Type B pancreatic cell (in vitro differentiated cells): ENCODE measurements around the gene NEDD4. TPM values are rescaled to one million over a fixed set of nuclear protein-coding genes. Genes with fewer than 3 reads are reported as not detected.

Experiments
- DNase-seq: peaks from one replicate; pipeline ENCODE4 v3.0.0; 2021; ENCODE audit warnings: mixed read lengths; ENCODE audit not compliant: unreplicated experiment; ENCODE audit errors: extremely low spot score
- H3K27ac Mint-ChIP-seq: 2 replicates; pipeline ENCODE4 v1.8.0; 2021; ENCODE audit warnings: mild to moderate bottlenecking, mixed read lengths
- H3K27me3 Mint-ChIP-seq: 2 replicates; pipeline ENCODE4 v1.8.0; 2021; ENCODE audit warnings: mixed read lengths
- H3K36me3 Mint-ChIP-seq: 2 replicates; pipeline ENCODE4 v1.8.0; 2021; ENCODE audit warnings: mixed read lengths
- H3K4me1 Mint-ChIP-seq: one replicate; pipeline ENCODE4 v1.8.0; 2021; ENCODE audit warnings: mixed read lengths; ENCODE audit not compliant: unreplicated experiment
- H3K4me3 Mint-ChIP-seq: 2 replicates; pipeline ENCODE4 v1.8.0; 2021; ENCODE audit warnings: mild to moderate bottlenecking, mixed read lengths
- H3K9me3 Mint-ChIP-seq: 2 replicates; pipeline ENCODE4 v1.8.0; 2021; ENCODE audit warnings: mixed read lengths
- CTCF ChIP-seq: fragments of 200-600 bp; sonication (generic); conservative IDR thresholded peaks from 2 replicates; pipeline ENCODE4 v1.5.0; 2021; ENCODE audit warnings: antibody characterized with exemption, mild to moderate bottlenecking
- long read RNA-seq: library from polyadenylated mRNA; unstranded; transcript quantifications from one replicate; pipeline ENCODE4 v2.0.0, GENCODE V29; 2020
- total RNA-seq: library from RNA; stranded (reverse); gene quantifications from 2 replicates; pipeline ENCODE4 v1.2.1, GENCODE V29; 2021; ENCODE audit warnings: low replicate concordance

NEDD4 gene
- total RNA-seq = 19.6 and 21.1 TPM in 2 replicates
- long read RNA-seq, full-length matches to known transcripts = 19 of 63 reads
- long read RNA-seq, partial matches to known transcripts = 29 of 63 reads
- long read RNA-seq, other reads (novel, unspliced or antisense) = 15 of 63 reads

- H3K4me3 Mint-ChIP-seq = peak within 1 kb of the TSS; percentile 95
- peaks cover 28% of the 10 kb centered on the region for H3K4me1 Mint-ChIP-seq
- DNase-seq = peak; percentile 87
- no peaks in the 10 kb centered on the region for H3K9me3 Mint-ChIP-seq
- peaks cover 4% of the 10 kb centered on the region for H3K36me3 Mint-ChIP-seq
- peaks cover 4% of the 10 kb centered on the region for H3K27me3 Mint-ChIP-seq
- peak within 1 kb of the TSS; percentile 87 for H3K27ac Mint-ChIP-seq
- TF ChIP-seq CTCF = peak; percentile 66
These were observed at the start of gene NEDD4 for GRCh38 chr15:55993111-55993803. Gene NEDD4 (minus strand): TSS chr15:55993612. CDS start chr15:55993555, 57 bp downstream.

GRCh38 chr15:56042498-56042897 lies 49.1 kb upstream of the NEDD4 start:
- TF ChIP-seq CTCF = no peak
- Mint-ChIP-seq H3K4me3 (peak overlapping the region; percentile 26), H3K27me3 (no peaks in the 10 kb centered on the region), H3K27ac (peak overlapping the region; percentile 90), H3K4me1 (peaks cover 31% of the 10 kb centered on the region), H3K36me3 (no peaks in the 10 kb centered on the region), H3K9me3 (peaks cover 10% of the 10 kb centered on the region)
- DNase-seq = no peak

GRCh38 chr15:56042031-56042430 lies 48.6 kb upstream of the NEDD4 start:
- Mint-ChIP-seq H3K27me3 (no peaks in the 10 kb centered on the region), H3K9me3 (peaks cover 10% of the 10 kb centered on the region), H3K27ac (peak overlapping the region; percentile 90), H3K4me3 (peak overlapping the region; percentile 26), H3K4me1 (peaks cover 31% of the 10 kb centered on the region), H3K36me3 (no peaks in the 10 kb centered on the region)
- no peak for TF ChIP-seq CTCF
- no peak for DNase-seq

- TF ChIP-seq CTCF = no peak
- H3K4me3 Mint-ChIP-seq = peak overlapping the region; percentile 51
- peaks cover 37% of the 10 kb centered on the region for H3K4me1 Mint-ChIP-seq
- H3K36me3 Mint-ChIP-seq = no peaks in the 10 kb centered on the region
- DNase-seq = no peak
- peaks cover 4% of the 10 kb centered on the region for H3K9me3 Mint-ChIP-seq
- peak overlapping the region; percentile 94 for H3K27ac Mint-ChIP-seq
- no peaks in the 10 kb centered on the region for H3K27me3 Mint-ChIP-seq
These were observed 46.9 kb upstream of the NEDD4 start for GRCh38 chr15:56040081-56041035.

GRCh38 chr15:56038707-56039106 lies 45.3 kb upstream of the NEDD4 start:
- no peak for DNase-seq
- H3K9me3 Mint-ChIP-seq = peaks cover 4% of the 10 kb centered on the region
- no peak overlapping the region for H3K4me3 Mint-ChIP-seq
- no peaks in the 10 kb centered on the region for H3K36me3 Mint-ChIP-seq
- no peaks in the 10 kb centered on the region for H3K27me3 Mint-ChIP-seq
- no peak for TF ChIP-seq CTCF
- peak overlapping the region; percentile 71 for H3K27ac Mint-ChIP-seq
- peaks cover 37% of the 10 kb centered on the region for H3K4me1 Mint-ChIP-seq
